ENCODE results near the gene EBLN2. TPM values are rescaled to one million over a fixed set of nuclear protein-coding genes. Genes with fewer than 3 reads are reported as not detected.
A peak's percentile ranks its signal among the peaks of the same experiment; 100 is the strongest.
"Not testable (repeated sequence)": the region's sequence is repeated elsewhere in the genome, so short reads cannot be mapped to it uniquely, and the experiment has no call there.

Gene EBLN2
- total RNA-seq, 1 donor from 2014 or later, result 11.0 TPM

DNA sequence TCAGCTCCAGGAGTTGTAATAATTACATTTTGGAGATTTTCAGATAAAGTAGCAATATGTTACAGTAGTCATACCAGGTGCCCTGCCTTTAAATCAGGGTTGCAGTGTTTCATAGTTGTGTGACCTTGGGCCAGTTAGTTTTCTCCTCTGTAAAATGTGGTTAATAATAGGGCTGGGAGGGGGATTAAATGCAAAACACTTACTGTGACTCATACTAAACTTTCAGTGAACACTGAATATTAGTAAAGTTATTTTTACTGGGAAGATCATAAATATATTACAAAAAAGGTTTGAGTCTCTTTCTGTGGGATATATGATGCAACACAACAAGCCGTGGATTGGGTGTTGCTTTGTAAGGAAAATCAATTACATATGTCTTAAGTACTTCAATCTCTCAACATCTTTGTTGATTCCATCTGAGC is 1.1 kb upstream of the EBLN2 start:
- DNase-seq (ENCODE audit: low spot score), result no peak

- not testable (repeated sequence) for DNase-seq (ENCODE audit: low spot score)
Observed at GRCh38 chr3:73066243-73066642, 4.8 kb downstream of the EBLN2 start.

- no peak for DNase-seq (ENCODE audit: low spot score)
Observed at GRCh38 chr3:73068419-73068818, 7.0 kb downstream of the EBLN2 start.

DNA sequence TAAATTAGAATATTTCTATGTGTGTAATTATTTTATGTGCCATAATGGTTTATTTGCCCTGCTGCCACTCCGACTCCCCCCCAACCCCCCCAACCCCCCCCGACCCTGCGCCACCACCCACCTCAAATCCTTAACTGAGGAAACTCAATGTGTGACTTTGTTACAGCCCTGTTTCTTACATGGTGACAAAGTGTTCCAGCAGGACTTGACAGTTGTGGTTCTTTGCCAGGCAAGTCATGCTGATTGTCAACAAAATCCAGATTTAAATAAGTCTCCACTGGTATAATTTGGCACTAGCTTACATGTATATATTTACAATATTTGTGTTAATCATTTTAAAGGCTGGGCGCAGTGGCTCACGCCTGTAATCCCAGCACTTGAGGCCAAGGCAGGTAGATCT is 7.7 kb downstream of the EBLN2 start:
- DNase-seq (ENCODE audit: low spot score), result no peak

GRCh38 chr3:73069775-73070444 is 8.5 kb downstream of the EBLN2 start:
- DNase-seq (ENCODE audit: low spot score), result no peak

GRCh38 chr3:73070675-73071575 is 9.5 kb downstream of the EBLN2 start:
- no peak for DNase-seq (ENCODE audit: low spot score)

DNA sequence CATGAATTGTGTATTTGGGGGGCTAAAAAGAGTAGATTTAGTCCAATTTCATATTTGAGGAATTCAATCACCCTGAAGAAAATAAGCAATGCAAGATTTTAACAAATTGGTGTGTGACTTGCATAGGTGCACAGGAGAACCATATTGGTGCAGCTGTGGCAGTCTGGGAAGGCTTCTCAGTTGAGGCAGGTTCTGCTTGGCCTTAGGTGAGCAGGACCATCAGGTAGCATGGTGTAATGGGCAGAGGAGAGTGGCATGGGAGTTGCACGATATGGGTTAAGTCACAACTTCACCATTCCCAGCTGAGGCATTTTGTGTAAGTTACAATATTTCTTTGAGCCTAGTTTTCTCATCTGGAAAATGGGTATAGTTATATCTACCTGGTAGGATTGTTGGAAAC is 10.5 kb downstream of the EBLN2 start:
- DNase-seq (ENCODE audit: low spot score), result no peak

DNA sequence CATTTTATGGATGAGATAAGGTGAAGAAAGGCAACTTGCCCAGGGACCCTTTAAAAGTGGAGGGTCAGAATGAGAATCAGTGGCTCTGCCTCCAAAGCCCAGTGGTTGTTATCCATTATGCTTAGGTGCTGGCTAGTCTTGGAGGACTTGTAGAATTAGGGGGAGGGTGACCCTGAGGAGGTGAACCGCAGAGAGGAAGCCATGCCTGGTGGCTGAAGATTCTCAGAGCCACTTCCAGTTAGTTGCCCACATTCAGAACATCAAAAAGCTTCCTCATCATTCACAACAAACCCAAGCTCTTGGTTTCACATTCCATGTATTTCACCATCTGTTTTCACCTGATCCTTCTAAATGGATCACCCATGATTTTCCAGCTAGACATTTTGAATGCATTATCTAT is 11.2 kb downstream of the EBLN2 start:
- no peak for DNase-seq (ENCODE audit: low spot score)

DNA sequence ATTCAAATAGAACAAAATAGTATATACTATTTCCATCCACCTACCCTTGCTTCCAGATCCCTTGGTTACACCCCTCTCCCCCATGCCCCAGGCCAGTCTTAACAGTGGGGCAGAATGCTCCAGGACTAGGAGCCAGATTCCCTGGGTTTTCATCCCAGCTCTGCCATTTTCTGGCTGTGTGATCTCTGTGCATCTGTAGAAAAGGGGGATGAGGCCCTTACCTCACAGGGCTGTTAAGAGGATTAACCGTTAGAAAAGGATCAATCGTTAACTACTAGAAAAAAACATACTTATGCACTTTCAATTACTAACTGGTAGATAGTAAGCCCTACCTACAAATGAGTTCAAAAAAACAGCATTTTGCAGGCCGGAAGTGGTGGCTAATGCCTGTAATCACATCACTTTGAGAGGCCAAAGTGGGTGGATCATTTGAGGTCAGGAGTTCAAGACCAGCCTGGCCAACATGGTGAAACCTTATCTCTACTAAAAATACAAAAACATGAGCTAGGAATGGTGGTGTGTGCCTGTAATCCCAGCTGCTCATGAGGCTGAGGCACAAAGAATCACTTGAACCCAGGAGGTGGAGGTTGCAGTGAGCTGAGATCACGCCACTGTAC is 11.7 kb downstream of the EBLN2 start:
- no peak for DNase-seq (ENCODE audit: low spot score)

GRCh38 chr3:73074781-73075180 is 13.3 kb downstream of the EBLN2 start:
- DNase-seq (ENCODE audit: low spot score), result no peak

DNA sequence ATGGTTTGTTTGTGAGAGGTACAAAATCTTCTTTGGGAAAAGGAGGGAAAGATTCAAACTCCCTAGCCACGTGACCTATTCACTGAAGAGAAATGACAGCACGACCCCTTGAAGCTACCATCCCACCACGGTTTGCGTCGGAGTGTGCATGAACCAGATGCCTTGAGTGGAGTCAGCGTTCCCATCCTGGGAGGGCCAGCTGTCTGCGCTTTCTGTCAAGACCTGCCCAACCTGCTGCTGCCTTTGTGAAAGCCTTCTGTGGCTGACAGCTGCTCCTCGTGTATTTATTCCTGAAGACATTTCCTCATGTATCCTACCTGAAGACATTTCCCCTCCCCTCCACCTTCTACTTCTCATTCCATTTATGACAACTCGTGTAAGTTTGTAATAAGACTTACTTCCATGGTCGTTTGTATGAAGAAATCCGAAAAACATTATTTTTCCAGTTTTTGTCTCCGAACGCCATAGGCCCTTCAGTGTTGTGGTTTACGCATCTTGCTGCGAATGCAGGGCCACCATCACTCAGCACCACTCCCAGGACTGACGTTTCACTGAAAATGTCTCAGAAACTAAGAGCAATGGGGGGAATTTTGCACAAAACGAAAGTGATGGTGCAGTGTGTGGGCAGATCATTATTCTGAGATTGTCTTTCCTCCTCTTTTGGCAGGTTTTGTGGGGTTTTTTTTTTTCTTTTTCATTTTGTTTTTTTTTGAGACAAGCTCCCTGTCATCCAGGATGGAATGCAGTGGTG is 18.9 kb downstream of the EBLN2 start:
- DNase-seq (ENCODE audit: low spot score), result no peak

GRCh38 chr3:73081140-73081539 is 19.7 kb downstream of the EBLN2 start:
- no peak for DNase-seq (ENCODE audit: low spot score)

- no peak for DNase-seq (ENCODE audit: low spot score)
Observed at GRCh38 chr3:73084170-73084569, 22.7 kb downstream of the EBLN2 start.

GRCh38 chr3:73086071-73086494 is 24.6 kb downstream of the EBLN2 start:
- peak; percentile 54 for DNase-seq (ENCODE audit: low spot score)

GRCh38 chr3:73094129-73094528 is 32.7 kb downstream of the EBLN2 start:
- DNase-seq (ENCODE audit: low spot score), result no peak

DNA sequence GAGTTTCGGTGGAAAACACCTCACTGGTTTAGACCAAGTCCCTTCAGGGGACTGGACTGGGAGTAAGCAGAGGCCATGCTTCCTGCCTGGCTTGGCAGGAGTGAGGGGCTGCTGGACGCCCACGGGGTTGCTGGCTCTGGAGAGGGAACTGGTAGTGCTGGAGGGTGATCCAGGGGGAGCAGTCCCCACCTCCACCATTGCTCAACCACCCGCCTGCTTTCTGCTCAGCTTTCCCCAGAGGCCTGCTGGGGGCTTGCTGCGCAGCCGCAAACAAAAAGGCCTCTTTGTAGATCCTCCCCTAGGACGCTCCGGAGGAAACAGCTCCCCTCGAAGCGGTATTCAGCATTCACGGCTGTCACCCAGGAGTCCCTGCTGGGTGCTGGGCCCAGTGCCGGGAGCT is 33.5 kb downstream of the EBLN2 start:
- no peak for DNase-seq (ENCODE audit: low spot score)

GRCh38 chr3:73096169-73096568 is 34.7 kb downstream of the EBLN2 start:
- DNase-seq (ENCODE audit: low spot score), result no peak

DNA sequence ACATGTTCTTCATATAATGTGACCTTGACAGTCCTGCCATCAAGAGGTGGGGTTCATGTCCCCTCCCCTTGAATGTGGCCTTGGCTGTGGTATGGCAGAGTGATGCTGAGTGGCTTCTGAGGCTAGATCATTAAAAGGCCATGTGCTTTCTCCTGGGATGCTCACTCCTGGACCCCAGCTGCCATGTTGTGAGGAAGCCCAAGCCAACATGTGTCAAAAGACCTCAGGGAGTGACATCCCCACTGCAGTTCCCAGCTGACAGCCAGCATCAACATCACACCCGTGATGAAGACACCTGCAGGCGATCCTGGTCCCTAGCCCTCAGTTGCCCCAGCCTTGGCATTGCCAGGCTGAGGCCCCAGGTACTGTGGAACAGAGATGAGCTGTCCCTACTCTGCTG is 36.6 kb downstream of the EBLN2 start:
- no peak for DNase-seq (ENCODE audit: low spot score)

DNA sequence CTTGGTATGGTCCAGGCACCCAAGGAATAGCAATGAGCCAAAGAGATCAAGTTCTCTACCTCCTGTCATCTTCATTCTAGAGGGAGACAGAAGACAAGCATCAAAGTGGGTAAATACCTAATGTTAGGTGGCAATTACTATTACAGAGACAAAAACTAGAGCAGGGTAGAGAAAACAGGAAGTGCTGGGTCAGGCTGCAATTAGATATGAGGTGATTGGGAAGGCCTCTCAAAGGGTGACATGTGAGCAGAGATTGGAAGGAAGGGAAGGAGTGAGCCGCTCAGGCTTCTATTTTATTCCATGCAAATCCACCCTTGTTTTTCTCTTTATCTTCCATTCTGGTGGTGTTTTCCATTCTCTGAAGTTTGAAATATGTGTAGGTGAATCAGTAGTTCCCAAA is 37.4 kb downstream of the EBLN2 start:
- DNase-seq (ENCODE audit: low spot score), result no peak

DNA sequence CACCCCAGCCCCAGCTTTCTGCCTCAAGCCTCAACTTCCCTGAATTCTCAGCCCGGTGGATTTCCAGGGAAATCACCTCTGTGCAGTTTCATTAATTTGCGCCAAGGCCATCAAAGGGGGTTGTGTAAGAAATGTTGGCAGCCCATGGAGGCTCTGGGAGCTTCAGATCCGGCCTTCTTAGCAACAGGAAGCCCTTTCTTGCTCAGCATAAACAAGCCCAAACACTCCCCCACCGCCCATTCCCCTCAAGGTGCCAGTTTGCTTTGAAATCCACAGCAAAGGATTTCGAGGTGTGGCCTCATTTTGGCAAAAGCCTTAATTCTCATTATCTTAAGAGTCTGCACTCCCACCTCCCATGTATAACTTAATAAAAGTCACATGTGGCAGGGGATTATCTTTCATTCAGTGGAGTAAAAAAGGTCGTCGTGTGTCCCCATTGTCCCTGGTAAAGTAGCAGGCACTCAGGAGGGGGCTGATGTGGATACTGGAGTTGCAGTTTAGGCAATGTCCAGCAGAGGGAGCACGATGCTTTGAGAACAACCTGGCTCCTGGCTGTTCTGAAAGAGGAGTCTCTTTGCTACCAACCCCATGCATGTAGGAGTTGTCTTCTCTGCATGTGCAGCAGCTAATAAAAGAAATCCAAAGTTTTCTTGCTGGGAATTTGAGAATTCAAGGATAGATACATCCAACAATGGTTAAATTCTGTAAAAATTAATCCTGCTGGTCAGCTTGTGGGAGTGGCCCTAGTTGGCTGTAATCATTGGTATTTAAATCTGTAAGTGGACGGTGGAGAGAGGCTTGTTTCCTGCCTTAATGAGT is 39.5 kb downstream of the EBLN2 start:
- DNase-seq (ENCODE audit: low spot score), result peak; percentile 87

GRCh38 chr3:73101881-73102280 is 40.4 kb downstream of the EBLN2 start:
- DNase-seq (ENCODE audit: low spot score), result no peak
